GM23338 (cell line): ENCODE data around the gene KAZN.

Experiments used
- CREB1 ChIP-seq: fragments of 250-450 bp; sonication (Bioruptor Pico); IDR thresholded peaks from 2 replicates; pipeline ENCODE4 v1.5.0; 2020; ENCODE audit warnings: low read depth, mild to moderate bottlenecking, moderate library complexity
- CTCF ChIP-seq, 2 experiments: fragments of 200-600 bp in 1 of 2; sonication (generic) in 1 of 2; conservative IDR thresholded peaks; 2 replicates each; pipeline versions ENCODE4 v1.5.1 to v1.6.1; 2016 to 2017; ENCODE audit warnings: antibody characterized with exemption in 2 of 2, low read depth in 2 of 2, mild to moderate bottlenecking in 2 of 2, moderate library complexity in 1 of 2
- EZH2 ChIP-seq: fragments of 200-600 bp; sonication (generic); IDR thresholded peaks from one replicate; pipeline ENCODE4 v1.8.0; 2017; ENCODE audit warnings: antibody characterized with exemption, mild to moderate bottlenecking, low read depth; ENCODE audit not compliant: unreplicated experiment
- EZH2phosphoT487 ChIP-seq: fragments of 200-600 bp; sonication (generic); IDR thresholded peaks from one replicate; pipeline ENCODE4 v1.8.1; 2018; ENCODE audit warnings: antibody characterized with exemption; ENCODE audit not compliant: unreplicated experiment
- POLR2AphosphoS5 ChIP-seq: IDR thresholded peaks from 2 replicates; pipeline ENCODE4 v1.6.1; 2016; ENCODE audit warnings: antibody characterized with exemption, low read depth

GRCh38 chr1:15157524-15158399, 559.3 kb downstream of the KAZN start:
- TF ChIP-seq CREB1 (CRISPR knock-in tag) (no peak), CTCF (conservative IDR thresholded peaks at IDR 0.05; ENCODE audit: low read depth in 2 of 2) (no peak), EZH2 (no peak), EZH2phosphoT487 (no peak), POLR2AphosphoS5 (no peak)
